Measurements from ENCODE around the gene EIF4ENIF1.

DNA sequence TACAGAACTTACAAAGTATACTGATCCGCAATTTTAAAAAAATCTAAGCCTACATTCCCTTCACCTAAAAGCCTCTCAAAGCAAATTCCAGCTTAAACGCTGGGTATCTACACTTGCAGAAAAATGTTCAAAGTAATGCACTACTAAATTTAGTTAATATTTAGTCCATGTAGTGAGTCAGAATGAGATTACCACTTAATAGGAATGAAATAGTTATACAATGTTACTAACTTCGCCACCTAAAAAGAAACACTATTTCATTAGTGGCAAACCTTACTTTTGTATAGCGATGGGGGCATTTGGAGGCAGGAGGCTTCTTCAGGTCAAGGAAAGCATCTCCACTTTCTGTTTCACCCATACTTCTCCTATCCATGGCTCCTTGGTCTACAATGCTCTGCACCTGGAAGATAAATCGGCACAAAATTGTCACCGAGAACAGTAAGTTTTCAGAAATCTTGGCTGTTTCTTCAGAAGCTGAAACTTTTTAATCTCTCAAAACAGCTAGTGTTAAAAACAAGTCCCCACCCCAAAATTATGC, 1.2 kb downstream of the EIF4ENIF1 start:
- no peak for TF ChIP-seq CTCF (IDR thresholded peaks at IDR 0.05)
- no peak for TF ChIP-seq POLR2A (IDR thresholded peaks at IDR 0.05; ENCODE audit: low read depth)
